ENCODE results near the gene DOCK2.

DOCK2 gene

GRCh38 chr5:169754737-169755136 is 117.7 kb downstream of the DOCK2 start:
- H3K4me1 ChIP-seq (ENCODE audit: insufficient read depth, low read length): no peaks in the 10 kb centered on the region
- no peaks in the 10 kb centered on the region for H3K27me3 ChIP-seq (ENCODE audit: insufficient read depth, low read length, poor library complexity)
- TF ChIP-seq CTCF (IDR thresholded peaks at IDR 0.05; ENCODE audit: borderline replicate concordance, extremely low read depth, low read length, poor library complexity, severe bottlenecking) (no peak), EZH2 (IDR thresholded peaks at IDR 0.05; ENCODE audit: borderline replicate concordance, low read depth, low read length, severe bottlenecking) (no peak)
- H3K4me3 ChIP-seq (ENCODE audit: low read depth in 1 of 2, low read length in 2 of 2): no peak overlapping the region
- H4K20me1 ChIP-seq (ENCODE audit: insufficient read depth, low read length): 0 out of 2 replicates have a peak, but pooled peaks cover 7% of the 10 kb centered on the region
- peaks cover 79% of the 10 kb centered on the region for H3K36me3 ChIP-seq (ENCODE audit: insufficient read depth, low read length)
- no peaks in the 10 kb centered on the region for H3K9me3 ChIP-seq (ENCODE audit: insufficient read depth, low read length, severe bottlenecking)
- DNase-seq: no peak
- no peak overlapping the region for H3K9ac ChIP-seq (ENCODE audit: low read depth, low read length)
- H3K4me2 ChIP-seq (ENCODE audit: insufficient read depth, low read length): no peak overlapping the region
- no peak overlapping the region for H2AFZ ChIP-seq (ENCODE audit: low read depth, low read length)
- H3K27ac ChIP-seq (ENCODE audit: low read length): no peak overlapping the region
- no peak for ATAC-seq (ENCODE audit: insufficient read depth, low read depth)
- no peaks in the 10 kb centered on the region for H3K79me2 ChIP-seq (ENCODE audit: insufficient read depth, low read length)

- ATAC-seq (ENCODE audit: insufficient read depth, low read depth) (no peak), DNase-seq (no peak)
- Histone ChIP-seq H3K79me2 (ENCODE audit: insufficient read depth, low read length) (no peaks in the 10 kb centered on the region), H3K4me2 (ENCODE audit: insufficient read depth, low read length) (no peak overlapping the region), H3K27ac (ENCODE audit: low read length) (no peak overlapping the region), H3K9ac (ENCODE audit: low read depth, low read length) (no peak overlapping the region), H3K27me3 (ENCODE audit: insufficient read depth, low read length, poor library complexity) (no peaks in the 10 kb centered on the region), H3K4me3 (ENCODE audit: low read depth in 1 of 2, low read length in 2 of 2) (no peak overlapping the region), H2AFZ (ENCODE audit: low read depth, low read length) (no peak overlapping the region), H3K4me1 (ENCODE audit: insufficient read depth, low read length) (no peaks in the 10 kb centered on the region), H3K9me3 (ENCODE audit: insufficient read depth, low read length, severe bottlenecking) (no peaks in the 10 kb centered on the region), H4K20me1 (ENCODE audit: insufficient read depth, low read length) (0 out of 2 replicates have a peak, but pooled peaks cover 7% of the 10 kb centered on the region), H3K36me3 (ENCODE audit: insufficient read depth, low read length) (peaks cover 82% of the 10 kb centered on the region)
- TF ChIP-seq CTCF (IDR thresholded peaks at IDR 0.05; ENCODE audit: borderline replicate concordance, extremely low read depth, low read length, poor library complexity, severe bottlenecking) (no peak), EZH2 (IDR thresholded peaks at IDR 0.05; ENCODE audit: borderline replicate concordance, low read depth, low read length, severe bottlenecking) (no peak)
Measured at GRCh38 chr5:169756071-169756765, 119.1 kb downstream of the DOCK2 start.

GRCh38 chr5:169757016-169757415 is 119.9 kb downstream of the DOCK2 start:
- Histone ChIP-seq H3K4me2 (ENCODE audit: insufficient read depth, low read length) (no peak overlapping the region), H2AFZ (ENCODE audit: low read depth, low read length) (no peak overlapping the region), H3K27ac (ENCODE audit: low read length) (no peak overlapping the region), H3K79me2 (ENCODE audit: insufficient read depth, low read length) (no peaks in the 10 kb centered on the region), H3K4me3 (ENCODE audit: low read depth in 1 of 2, low read length in 2 of 2) (no peak overlapping the region), H4K20me1 (ENCODE audit: insufficient read depth, low read length) (0 out of 2 replicates have a peak, but pooled peaks cover 4% of the 10 kb centered on the region), H3K36me3 (ENCODE audit: insufficient read depth, low read length) (peaks cover 82% of the 10 kb centered on the region), H3K9me3 (ENCODE audit: insufficient read depth, low read length, severe bottlenecking) (no peaks in the 10 kb centered on the region), H3K27me3 (ENCODE audit: insufficient read depth, low read length, poor library complexity) (no peaks in the 10 kb centered on the region), H3K9ac (ENCODE audit: low read depth, low read length) (no peak overlapping the region), H3K4me1 (ENCODE audit: insufficient read depth, low read length) (no peaks in the 10 kb centered on the region)
- TF ChIP-seq CTCF (IDR thresholded peaks at IDR 0.05; ENCODE audit: borderline replicate concordance, extremely low read depth, low read length, poor library complexity, severe bottlenecking): no peak
- no peak for TF ChIP-seq EZH2 (IDR thresholded peaks at IDR 0.05; ENCODE audit: borderline replicate concordance, low read depth, low read length, severe bottlenecking)
- no peak for DNase-seq
- no peak for ATAC-seq (ENCODE audit: insufficient read depth, low read depth)
